ENCODE results near the gene PCBP1.

GRCh38 chr2:70124983-70125480 lies 37.8 kb downstream of the PCBP1 start:
- TF ChIP-seq POLR2AphosphoS5 (IDR thresholded peaks at IDR 0.05) = peak; percentile 58 to 85 (median 79)
- TF ChIP-seq CTCF (IDR thresholded peaks at IDR 0.05 in 8 of 11, conservative IDR thresholded peaks at IDR 0.05 in 3 of 11) = no peak
